H9 (cell line): ENCODE measurements around the gene ACP2. TPM values are rescaled to one million over a fixed set of nuclear protein-coding genes. Genes with fewer than 3 reads are reported as not detected.

Experiments
- DNase-seq: peaks from one replicate; pipeline ENCODE4 v3.0.0-alpha.2; 2017
- H2AFZ ChIP-seq: one replicate; pipeline ENCODE4 v1.6.1; 2013; ENCODE audit warnings: mild to moderate bottlenecking, low read length, control low read depth, moderate library complexity
- H2AK5ac ChIP-seq: 2 replicates; pipeline ENCODE4 v1.6.1; 2013; ENCODE audit warnings: low read length, control low read depth, mixed read lengths; ENCODE audit not compliant: insufficient read length
- H2BK120ac ChIP-seq: one replicate; pipeline ENCODE4 v1.6.1; 2013; ENCODE audit warnings: low read depth, mild to moderate bottlenecking, low read length, control low read depth, inconsistent platforms; ENCODE audit not compliant: poor library complexity, severe bottlenecking
- H2BK12ac ChIP-seq: 2 replicates; pipeline ENCODE4 v1.6.1; 2013; ENCODE audit warnings: low read length, control low read depth, mixed read lengths, low read depth; ENCODE audit not compliant: insufficient read length
- H2BK15ac ChIP-seq: 2 replicates; pipeline ENCODE4 v1.6.1; 2013; ENCODE audit warnings: low read depth, low read length, control low read depth
- H2BK20ac ChIP-seq: one replicate; pipeline ENCODE4 v1.6.1; 2013; ENCODE audit warnings: low read depth, mild to moderate bottlenecking, low read length, control low read depth, inconsistent platforms; ENCODE audit not compliant: poor library complexity, severe bottlenecking
- H2BK5ac ChIP-seq: 2 replicates; pipeline ENCODE4 v1.6.1; 2013; ENCODE audit warnings: low read length, control low read depth, mixed read lengths; ENCODE audit not compliant: insufficient read length
- H3K14ac ChIP-seq: 2 replicates; pipeline ENCODE4 v1.6.1; 2013; ENCODE audit warnings: low read length, control low read depth; ENCODE audit not compliant: insufficient read depth
- H3K18ac ChIP-seq: 2 replicates; pipeline ENCODE4 v1.6.1; 2013; ENCODE audit warnings: low read depth, mild to moderate bottlenecking, mixed read lengths, low read length, control low read depth; ENCODE audit not compliant: insufficient read length
- H3K23ac ChIP-seq: 2 replicates; pipeline ENCODE4 v1.6.1; 2013; ENCODE audit warnings: low read length, control low read depth, mixed read lengths, low read depth; ENCODE audit not compliant: insufficient read length
- H3K23me2 ChIP-seq: 2 replicates; pipeline ENCODE4 v1.6.1; 2013; ENCODE audit warnings: low read depth, mild to moderate bottlenecking, mixed read lengths, low read length, control low read depth; ENCODE audit not compliant: insufficient read length, poor library complexity, severe bottlenecking
- H3K27ac ChIP-seq: 2 replicates; pipeline ENCODE4 v1.5.1; 2013; ENCODE audit warnings: low read length, control low read depth, mixed read lengths, low read depth; ENCODE audit not compliant: insufficient read length
- H3K27me3 ChIP-seq: 2 replicates; pipeline ENCODE4 v1.6.1; 2013; ENCODE audit warnings: low read length, control low read depth, inconsistent platforms; ENCODE audit not compliant: insufficient read depth
- H3K4ac ChIP-seq: 2 replicates; pipeline ENCODE4 v1.6.1; 2013; ENCODE audit warnings: low read depth, mild to moderate bottlenecking, control low read depth, inconsistent platforms, low read length, moderate library complexity
- H3K4me1 ChIP-seq: 2 replicates; pipeline ENCODE4 v1.6.1; 2013; ENCODE audit warnings: low read length, control low read depth, inconsistent platforms; ENCODE audit not compliant: insufficient read depth
- H3K4me2 ChIP-seq: 2 replicates; pipeline ENCODE4 v1.6.1; 2013; ENCODE audit warnings: low read length, control low read depth, mixed read lengths; ENCODE audit not compliant: insufficient read length, insufficient read depth
- H3K56ac ChIP-seq: 2 replicates; pipeline ENCODE4 v1.6.1; 2013; ENCODE audit warnings: low read depth, mild to moderate bottlenecking, mixed read lengths, low read length, control low read depth; ENCODE audit not compliant: insufficient read length
- H3K79me1 ChIP-seq: 2 replicates; pipeline ENCODE4 v1.6.1; 2013; ENCODE audit warnings: low read depth, mild to moderate bottlenecking, moderate library complexity, low read length, control low read depth, inconsistent platforms; ENCODE audit not compliant: insufficient read depth, poor library complexity, severe bottlenecking
- H3K79me2 ChIP-seq: 2 replicates; pipeline ENCODE4 v1.6.1; 2013; ENCODE audit warnings: low read length, control low read depth, inconsistent platforms; ENCODE audit not compliant: insufficient read depth
- H3K9ac ChIP-seq: 2 replicates; pipeline ENCODE4 v1.6.1; 2013; ENCODE audit warnings: low read length, control low read depth, mixed read lengths; ENCODE audit not compliant: insufficient read length; ENCODE audit errors: extremely low read depth
- H3K9me3 ChIP-seq: one replicate; pipeline ENCODE4 v1.6.1; 2013; ENCODE audit warnings: low read depth, low read length, inconsistent platforms; ENCODE audit not compliant: control insufficient read depth
- H3T11ph ChIP-seq: one replicate; pipeline ENCODE4 v1.6.1; 2013; ENCODE audit warnings: mild to moderate bottlenecking, low read length, control low read depth, inconsistent platforms
- H4K20me1 ChIP-seq: one replicate; pipeline ENCODE4 v1.6.1; 2013; ENCODE audit not compliant: control insufficient read depth, insufficient read length, insufficient read depth
- H4K5ac ChIP-seq: 2 replicates; pipeline ENCODE4 v1.6.1; 2013; ENCODE audit warnings: low read depth, mild to moderate bottlenecking, mixed read lengths, low read length, control low read depth; ENCODE audit not compliant: insufficient read length
- H4K8ac ChIP-seq: replicated peaks from 2 replicates; pipeline ENCODE4 v1.6.1; 2013; ENCODE audit warnings: low read length, control low read depth, mixed read lengths, low read depth; ENCODE audit not compliant: insufficient read length
- H4K91ac ChIP-seq: 2 replicates; pipeline ENCODE4 v1.6.1; 2013; ENCODE audit warnings: low read depth, mild to moderate bottlenecking, moderate library complexity, mixed read lengths, low read length, control low read depth; ENCODE audit not compliant: insufficient read length
- H3K27ac Mint-ChIP-seq, 3 experiments: 2 replicates in 2 of 3; 3 replicates in 1 of 3; pipeline ENCODE4 v1.8.0; 2020 to 2021; ENCODE audit warnings: mixed read lengths in 3 of 3, mild to moderate bottlenecking in 1 of 3, moderate library complexity in 1 of 3
- H3K27me3 Mint-ChIP-seq: 2 replicates; pipeline ENCODE4 v1.8.0; 2021; ENCODE audit warnings: low read depth, mild to moderate bottlenecking, moderate library complexity, mixed read lengths
- H3K36me3 Mint-ChIP-seq, 3 experiments: 2 replicates in 2 of 3; 3 replicates in 1 of 3; pipeline ENCODE4 v1.8.0; 2020 to 2021; ENCODE audit warnings: low read depth in 3 of 3, mixed read lengths in 3 of 3; ENCODE audit not compliant: insufficient read depth in 1 of 3
- H3K4me1 Mint-ChIP-seq, 2 experiments: 2 replicates each; pipeline ENCODE4 v1.8.0; 2020; ENCODE audit warnings: mixed read lengths in 2 of 2
- H3K4me3 Mint-ChIP-seq, 2 experiments: 2 replicates in 1 of 2; 3 replicates in 1 of 2; pipeline ENCODE4 v1.8.0; 2020 to 2021; ENCODE audit warnings: mild to moderate bottlenecking in 2 of 2, mixed read lengths in 2 of 2, moderate library complexity in 1 of 2
- H3K9me3 Mint-ChIP-seq, 2 experiments: 2 replicates in 1 of 2; 3 replicates in 1 of 2; pipeline ENCODE4 v1.8.0; 2020; ENCODE audit warnings: mild to moderate bottlenecking in 2 of 2, mixed read lengths in 2 of 2, moderate library complexity in 1 of 2
- whole genome bisulfite sequencing: extraction: QIAGEN DNeasy Blood & Tissue Kit; methylation state at CpG from one replicate; pipeline ENCODE4 v1.1.7; 2013; ENCODE audit warnings: missing lambda C conversion rate, low lambda C conversion rate, mixed read lengths; ENCODE audit not compliant: insufficient read length; ENCODE audit errors: extremely low coverage; 5-methylcytosine and 5-hydroxymethylcytosine counted together
- total RNA-seq: library from RNA; stranded (reverse); gene quantifications from 2 replicates; pipeline ENCODE4 v1.2.1, GENCODE V29; 2021
- TF ChIP-seq, protein P1 (sequence below): fragments of 200-600 bp; sonication (generic); conservative IDR thresholded peaks from 3 replicates; pipeline ENCODE4 v1.8.0; 2021; ENCODE audit warnings: antibody characterized with exemption, mild to moderate bottlenecking

ACP2 gene
- total RNA-seq, 1 experiment from 2014 or later, result 29.5 TPM

DNA sequence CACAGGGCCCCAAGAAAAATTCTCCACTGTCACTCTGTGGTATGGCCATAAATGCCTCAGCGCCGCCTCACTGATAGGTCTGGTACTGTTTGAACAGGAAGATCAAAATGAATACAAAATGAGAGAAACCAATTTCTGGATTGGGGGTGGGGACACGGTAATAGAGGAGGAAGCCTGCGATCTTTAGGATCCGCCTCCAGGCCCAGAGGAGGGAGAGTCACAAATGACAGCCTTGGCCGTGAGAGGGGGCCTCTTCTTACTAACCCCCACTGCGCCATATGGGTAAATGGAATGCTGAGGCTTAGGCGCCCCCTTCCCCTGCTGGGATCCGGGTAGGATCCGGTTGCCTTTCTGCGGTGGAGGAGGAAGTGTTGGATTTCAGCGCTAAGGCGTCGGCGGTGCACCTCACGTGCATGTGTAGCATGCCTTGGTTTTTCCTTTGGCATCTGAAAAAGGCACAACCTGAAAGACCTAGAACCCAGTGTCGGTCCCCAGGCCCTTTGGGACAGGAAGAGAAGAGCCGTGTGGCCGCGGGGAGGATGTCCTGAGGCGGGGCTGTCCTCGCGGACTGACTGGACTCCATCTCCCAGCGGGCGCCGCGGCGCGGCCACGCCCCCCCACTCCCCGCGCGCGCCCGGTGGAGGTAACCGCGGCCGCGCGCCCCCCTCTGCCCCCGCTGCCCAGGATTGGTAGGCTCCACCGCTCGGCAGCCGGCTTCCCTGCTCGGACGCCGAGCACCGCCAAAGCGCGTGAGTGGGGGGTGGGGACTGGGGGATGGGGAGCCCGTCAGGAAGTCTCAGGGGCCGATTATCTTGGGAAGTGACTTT lies 20.6 kb upstream of the ACP2 start:
- no peak overlapping the region for H2BK5ac ChIP-seq
- Mint-ChIP-seq H3K4me3 (peak overlapping the region; percentile 84 to 91), H3K36me3 (peaks cover under 1 to 6% (median 2%) of the 10 kb centered on the region in 3 experiments; a peak in 6 of 7 replicates), H3K27ac (peak overlapping the region; percentile 80 to 98 (median 97)), H3K4me1 (peaks cover 40 to 41% of the 10 kb centered on the region in 2 experiments), H3K9me3 (no peaks in the 10 kb centered on the region), H3K27me3 (no peaks in the 10 kb centered on the region)
- no peak overlapping the region for H4K8ac ChIP-seq
- H3K23me2 ChIP-seq, result peaks cover 13% of the 10 kb centered on the region
- H4K20me1 ChIP-seq, result no peaks in the 10 kb centered on the region
- WGBS, result no CpG with 5 or more reads among the region's 52 CpGs
- H3K27ac ChIP-seq, result peak overlapping the region; percentile 30
- peak overlapping the region; percentile 82; the same call in 1 of the 2 replicates for H3K14ac ChIP-seq
- TF ChIP-seq, protein P1, sequence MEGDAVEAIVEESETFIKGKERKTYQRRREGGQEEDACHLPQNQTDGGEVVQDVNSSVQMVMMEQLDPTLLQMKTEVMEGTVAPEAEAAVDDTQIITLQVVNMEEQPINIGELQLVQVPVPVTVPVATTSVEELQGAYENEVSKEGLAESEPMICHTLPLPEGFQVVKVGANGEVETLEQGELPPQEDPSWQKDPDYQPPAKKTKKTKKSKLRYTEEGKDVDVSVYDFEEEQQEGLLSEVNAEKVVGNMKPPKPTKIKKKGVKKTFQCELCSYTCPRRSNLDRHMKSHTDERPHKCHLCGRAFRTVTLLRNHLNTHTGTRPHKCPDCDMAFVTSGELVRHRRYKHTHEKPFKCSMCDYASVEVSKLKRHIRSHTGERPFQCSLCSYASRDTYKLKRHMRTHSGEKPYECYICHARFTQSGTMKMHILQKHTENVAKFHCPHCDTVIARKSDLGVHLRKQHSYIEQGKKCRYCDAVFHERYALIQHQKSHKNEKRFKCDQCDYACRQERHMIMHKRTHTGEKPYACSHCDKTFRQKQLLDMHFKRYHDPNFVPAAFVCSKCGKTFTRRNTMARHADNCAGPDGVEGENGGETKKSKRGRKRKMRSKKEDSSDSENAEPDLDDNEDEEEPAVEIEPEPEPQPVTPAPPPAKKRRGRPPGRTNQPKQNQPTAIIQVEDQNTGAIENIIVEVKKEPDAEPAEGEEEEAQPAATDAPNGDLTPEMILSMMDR, result no peak
- no peak overlapping the region for H4K5ac ChIP-seq
- no peak overlapping the region for H3K56ac ChIP-seq
- peak overlapping the region; percentile 37 for H3K18ac ChIP-seq
- no peak overlapping the region for H3K4ac ChIP-seq
- H3K27me3 ChIP-seq, result no peaks in the 10 kb centered on the region
- no peak overlapping the region for H2AK5ac ChIP-seq
- no peak overlapping the region for H2AFZ ChIP-seq
- H4K91ac ChIP-seq, result no peak overlapping the region
- H3K79me1 ChIP-seq, result no peaks in the 10 kb centered on the region
- no peak overlapping the region for H3K23ac ChIP-seq
- H2BK15ac ChIP-seq, result no peak overlapping the region
- no peak overlapping the region for H2BK12ac ChIP-seq
- no peaks in the 10 kb centered on the region for H3K9me3 ChIP-seq
- DNase-seq, result peak; percentile 92
- H2BK120ac ChIP-seq, result no peak overlapping the region
- H2BK20ac ChIP-seq, result no peak overlapping the region
- H3K4me2 ChIP-seq, result peak overlapping the region; percentile 54
- H3K9ac ChIP-seq, result no peak overlapping the region
- peaks cover 12% of the 10 kb centered on the region; the same call in 1 of the 2 replicates for H3K79me2 ChIP-seq
- peaks cover 7% of the 10 kb centered on the region; the same call in 1 of the 2 replicates for H3K4me1 ChIP-seq
- H3T11ph ChIP-seq, result no peak overlapping the region
